ENCODE measurements around the gene LENEP.
"Not testable (repeated sequence)": the region's sequence is repeated elsewhere in the genome, so short reads cannot be mapped to it uniquely, and the experiment has no call there.

The LENEP gene

GRCh38 chr1:154977762-154978161 is 15.6 kb upstream of the LENEP start:
- not testable (repeated sequence) for DNase-seq

GRCh38 chr1:154978360-154978759 is 15.0 kb upstream of the LENEP start:
- no peak for DNase-seq

- no peak for DNase-seq
Measured at GRCh38 chr1:154982341-154982740, 11.0 kb upstream of the LENEP start.

GRCh38 chr1:154982897-154983648 is 10.3 kb upstream of the LENEP start, which contains the start of gene FLAD1:
Gene FLAD1 (plus strand): TSS chr1:154983344. CDS start chr1:154983695, 351 bp downstream.
- DNase-seq, result peak; percentile 100

GRCh38 chr1:154983776-154984466 is 9.5 kb upstream of the LENEP start:
- peak in 1 of 2 experiments; percentile 30 for DNase-seq

- DNase-seq, result not testable (repeated sequence)
Measured at GRCh38 chr1:154986736-154987135, 6.7 kb upstream of the LENEP start.

- no peak for DNase-seq
Measured at GRCh38 chr1:154987326-154987725, 6.1 kb upstream of the LENEP start.

GRCh38 chr1:154988058-154988954 is 5.1 kb upstream of the LENEP start:
- no peak for DNase-seq

GRCh38 chr1:154989195-154989860 is 4.1 kb upstream of the LENEP start:
- no peak for DNase-seq

GRCh38 chr1:154990276-154990675 is 3.1 kb upstream of the LENEP start:
- DNase-seq, result no peak

GRCh38 chr1:154992721-154993571 is 440 bp upstream of the LENEP start:
- peak in 1 of 2 experiments; percentile 19 for DNase-seq

- no peak for DNase-seq
Measured at GRCh38 chr1:154994269-154994587, 842 bp downstream of the LENEP start.

GRCh38 chr1:154994591-154994990 is 1.2 kb downstream of the LENEP start:
- no peak for DNase-seq

GRCh38 chr1:154995301-154995983 is 2.1 kb downstream of the LENEP start:
- DNase-seq, result not testable (repeated sequence)

GRCh38 chr1:154996966-154997701 is 3.7 kb downstream of the LENEP start:
- no peak for DNase-seq

GRCh38 chr1:154998201-154998780 is 4.9 kb downstream of the LENEP start:
- no peak for DNase-seq

GRCh38 chr1:154998818-154999570 is 5.6 kb downstream of the LENEP start:
- peak; percentile 77 to 82 for DNase-seq

GRCh38 chr1:154999571-155000410 is 6.4 kb downstream of the LENEP start:
- peak; percentile 58 to 76 for DNase-seq
